Breast epithelium (tissue), 3 donors: Measurements from ENCODE around the gene MYMK.

Experiments used
- CTCF ChIP-seq, 3 donors: fragments of 450-650 bp; IDR thresholded peaks; one replicate each; pipeline ENCODE4 v1.5.1; 2016 to 2017; ENCODE audit warnings: antibody characterized with exemption in 3 of 3, mild to moderate bottlenecking in 3 of 3, moderate library complexity in 3 of 3
- POLR2A ChIP-seq: fragments of 450-650 bp; IDR thresholded peaks from one replicate; pipeline ENCODE4 v1.6.1; 2016; ENCODE audit warnings: antibody characterized with exemption, mild to moderate bottlenecking, moderate library complexity

DNA sequence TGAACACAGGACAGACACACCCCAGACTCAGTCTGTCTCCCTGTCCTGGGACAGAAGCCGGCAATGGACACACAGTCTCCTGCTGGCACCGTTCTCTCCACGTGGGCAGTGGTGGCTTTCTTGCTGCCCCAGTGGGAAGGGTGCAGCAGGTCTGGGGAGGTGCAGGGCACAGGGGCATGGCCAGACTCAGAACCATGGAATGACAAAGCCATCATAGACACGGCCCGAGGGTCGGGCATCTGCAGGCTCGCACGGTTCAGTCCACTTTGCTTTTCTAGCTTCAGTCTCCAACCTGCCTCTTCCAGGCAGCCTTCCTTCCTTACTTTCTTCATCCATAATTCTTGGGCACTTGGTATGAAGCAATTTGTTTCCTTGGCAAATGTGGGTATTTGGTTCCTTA is 16.7 kb downstream of the MYMK start:
- TF ChIP-seq POLR2A (no peak), CTCF (IDR thresholded peaks at IDR 0.05) (no peak)
